Measurements from ENCODE around the gene ATAD2B. TPM values are rescaled to one million over a fixed set of nuclear protein-coding genes. Genes with fewer than 3 reads are reported as not detected.

ATAD2B gene
- total and polyA plus RNA-seq, 2 experiments from 2014 or later, result 4.8 to 6.7 TPM

- no peaks in the 10 kb centered on the region for H3K9me2 ChIP-seq (ENCODE audit: insufficient read depth)
- no peak for DNase-seq
- H3K9me3 ChIP-seq (ENCODE audit: low read depth), result no peaks in the 10 kb centered on the region
- H3K27me3 ChIP-seq (replicated peaks; ENCODE audit: insufficient read depth), result no peaks in the 10 kb centered on the region
- H3K36me3 ChIP-seq (ENCODE audit: low read depth), result no peaks in the 10 kb centered on the region
- peaks cover 16% of the 10 kb centered on the region for H3K79me2 ChIP-seq (ENCODE audit: insufficient read depth)
- in situ Hi-C loops (cut with MboI), result no loop called here
- H3K4me1 ChIP-seq (ENCODE audit: insufficient read depth), result 0 out of 2 replicates have a peak, but pooled peaks cover 3% of the 10 kb centered on the region
- no peak overlapping the region for H3K9ac ChIP-seq
- 63 to 71% methylated on average over 1 of the region's 1 CpG for WGBS, 2 experiments (ENCODE audit: low coverage in 1 of 2, low lambda C conversion rate in 2 of 2, missing lambda C conversion rate in 2 of 2)
- no peaks in the 10 kb centered on the region for H3F3A ChIP-seq (ENCODE audit: insufficient read depth)
- H3K27ac ChIP-seq, result no peak overlapping the region
- H4K20me1 ChIP-seq (ENCODE audit: insufficient read depth), result no peaks in the 10 kb centered on the region
- TF ChIP-seq EZH2phosphoT487 (IDR thresholded peaks at IDR 0.05; ENCODE audit: insufficient read depth, low read depth) (no peak), EZH2 (IDR thresholded peaks at IDR 0.05; ENCODE audit: insufficient read depth, poor library complexity, severe bottlenecking) (no peak)
- H2AFZ ChIP-seq, result no peak overlapping the region
- no peak overlapping the region for H3K4me3 ChIP-seq
- no peak overlapping the region for H3K4me2 ChIP-seq (ENCODE audit: unreplicated experiment)
Observed at GRCh38 chr2:23838581-23838980, 88.3 kb downstream of the ATAD2B start.

DNA sequence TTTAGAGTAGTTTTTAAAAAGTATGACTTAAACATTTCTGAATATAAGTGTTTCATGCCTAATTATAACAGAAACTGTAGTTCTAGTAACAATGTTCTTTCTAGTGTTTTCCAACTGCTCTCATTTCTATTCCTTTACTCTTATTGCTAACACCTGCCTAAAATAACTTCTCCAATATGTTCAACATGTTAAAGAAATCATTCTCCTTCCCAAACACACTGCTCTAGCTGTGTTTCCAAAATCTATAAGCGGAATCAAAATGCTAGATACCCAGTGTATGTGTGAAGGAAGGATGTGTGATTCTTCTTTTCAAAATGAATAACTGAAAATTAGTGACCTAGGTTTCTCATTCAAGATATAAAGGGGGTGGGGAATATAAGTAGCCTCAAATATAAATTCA, 89.1 kb downstream of the ATAD2B start:
- WGBS, 2 experiments (ENCODE audit: low coverage in 1 of 2, low lambda C conversion rate in 2 of 2, missing lambda C conversion rate in 2 of 2), result 98 to 100% methylated on average over 1 of the region's 1 CpG
- Histone ChIP-seq H3K9me3 (ENCODE audit: low read depth) (no peaks in the 10 kb centered on the region), H3K36me3 (ENCODE audit: low read depth) (no peaks in the 10 kb centered on the region), H3F3A (ENCODE audit: insufficient read depth) (no peaks in the 10 kb centered on the region), H2AFZ (no peak overlapping the region), H3K4me2 (ENCODE audit: unreplicated experiment) (no peak overlapping the region), H3K4me3 (no peak overlapping the region), H3K27me3 (replicated peaks; ENCODE audit: insufficient read depth) (no peaks in the 10 kb centered on the region), H3K9ac (no peak overlapping the region), H4K20me1 (ENCODE audit: insufficient read depth) (no peaks in the 10 kb centered on the region), H3K27ac (no peak overlapping the region), H3K9me2 (ENCODE audit: insufficient read depth) (no peaks in the 10 kb centered on the region), H3K79me2 (ENCODE audit: insufficient read depth) (peaks cover 16% of the 10 kb centered on the region), H3K4me1 (ENCODE audit: insufficient read depth) (no peaks in the 10 kb centered on the region)
- no peak for DNase-seq
- TF ChIP-seq EZH2phosphoT487 (IDR thresholded peaks at IDR 0.05; ENCODE audit: insufficient read depth, low read depth) (no peak), EZH2 (IDR thresholded peaks at IDR 0.05; ENCODE audit: insufficient read depth, poor library complexity, severe bottlenecking) (no peak)
- in situ Hi-C loops (cut with MboI), result no loop called here

GRCh38 chr2:23836971-23837565, 89.9 kb downstream of the ATAD2B start:
- Histone ChIP-seq H3K27me3 (replicated peaks; ENCODE audit: insufficient read depth) (no peaks in the 10 kb centered on the region), H3K9me2 (ENCODE audit: insufficient read depth) (no peaks in the 10 kb centered on the region), H3K27ac (no peak overlapping the region), H3K4me2 (ENCODE audit: unreplicated experiment) (no peak overlapping the region), H3F3A (ENCODE audit: insufficient read depth) (no peaks in the 10 kb centered on the region), H3K79me2 (ENCODE audit: insufficient read depth) (peaks cover 11% of the 10 kb centered on the region), H3K36me3 (ENCODE audit: low read depth) (no peaks in the 10 kb centered on the region), H2AFZ (no peak overlapping the region), H4K20me1 (ENCODE audit: insufficient read depth) (no peaks in the 10 kb centered on the region), H3K9me3 (ENCODE audit: low read depth) (no peaks in the 10 kb centered on the region), H3K4me1 (ENCODE audit: insufficient read depth) (no peaks in the 10 kb centered on the region), H3K9ac (no peak overlapping the region), H3K4me3 (no peak overlapping the region)
- 89 to 90% methylated on average over 7 to 9 of the region's 9 CpGs for WGBS, 2 experiments (ENCODE audit: low coverage in 1 of 2, low lambda C conversion rate in 2 of 2, missing lambda C conversion rate in 2 of 2)
- in situ Hi-C loops (cut with MboI), result no loop called here
- TF ChIP-seq EZH2 (IDR thresholded peaks at IDR 0.05; ENCODE audit: insufficient read depth, poor library complexity, severe bottlenecking), result no peak
- no peak for TF ChIP-seq EZH2phosphoT487 (IDR thresholded peaks at IDR 0.05; ENCODE audit: insufficient read depth, low read depth)
- no peak for DNase-seq

DNA sequence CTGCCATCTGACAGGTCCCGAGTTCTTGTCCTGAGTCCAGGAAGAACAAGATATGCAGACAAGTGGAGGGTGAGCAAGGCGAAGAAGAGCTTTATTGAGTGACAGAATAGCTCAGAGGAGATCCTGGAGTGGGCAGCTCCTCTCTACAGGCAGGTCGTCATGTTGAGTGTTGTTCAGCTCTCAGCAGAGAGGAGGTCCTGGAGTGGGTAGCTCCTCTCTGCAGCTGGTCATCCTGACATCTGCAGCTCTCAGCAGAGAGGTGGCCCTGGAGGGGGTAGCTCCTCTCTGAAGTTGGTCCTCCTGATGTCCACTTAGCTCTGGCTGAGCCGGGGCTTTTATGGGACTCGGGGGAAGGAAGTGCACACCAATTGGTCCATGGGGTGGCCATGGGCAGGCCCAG, 90.4 kb downstream of the ATAD2B start:
- 81 to 89% methylated on average over 5 of the region's 5 CpGs for WGBS, 2 experiments (ENCODE audit: low coverage in 1 of 2, low lambda C conversion rate in 2 of 2, missing lambda C conversion rate in 2 of 2)
- Histone ChIP-seq H2AFZ (no peak overlapping the region), H3K9me2 (ENCODE audit: insufficient read depth) (no peaks in the 10 kb centered on the region), H3K27me3 (replicated peaks; ENCODE audit: insufficient read depth) (no peaks in the 10 kb centered on the region), H3K4me3 (no peak overlapping the region), H3K4me1 (ENCODE audit: insufficient read depth) (no peaks in the 10 kb centered on the region), H3K9ac (no peak overlapping the region), H3K9me3 (ENCODE audit: low read depth) (no peaks in the 10 kb centered on the region), H3K79me2 (ENCODE audit: insufficient read depth) (0 out of 2 replicates have a peak, but pooled peaks cover 9% of the 10 kb centered on the region), H3K27ac (no peak overlapping the region), H4K20me1 (ENCODE audit: insufficient read depth) (no peaks in the 10 kb centered on the region), H3K4me2 (ENCODE audit: unreplicated experiment) (no peak overlapping the region), H3F3A (ENCODE audit: insufficient read depth) (no peaks in the 10 kb centered on the region), H3K36me3 (ENCODE audit: low read depth) (no peaks in the 10 kb centered on the region)
- TF ChIP-seq EZH2phosphoT487 (IDR thresholded peaks at IDR 0.05; ENCODE audit: insufficient read depth, low read depth) (no peak), EZH2 (IDR thresholded peaks at IDR 0.05; ENCODE audit: insufficient read depth, poor library complexity, severe bottlenecking) (no peak)
- DNase-seq, result no peak
- in situ Hi-C loops (cut with MboI), result no loop called here
